GM04504 (cell line): Measurements from ENCODE around the gene CMTM6.
"Not testable (repeated sequence)": the region's sequence is repeated elsewhere in the genome, so short reads cannot be mapped to it uniquely, and the experiment has no call there.

Experiments used
- DNase-seq: peaks from one replicate; pipeline ENCODE4 v3.0.0-alpha.2; 2012; ENCODE audit warnings: low read depth

The CMTM6 gene

DNA sequence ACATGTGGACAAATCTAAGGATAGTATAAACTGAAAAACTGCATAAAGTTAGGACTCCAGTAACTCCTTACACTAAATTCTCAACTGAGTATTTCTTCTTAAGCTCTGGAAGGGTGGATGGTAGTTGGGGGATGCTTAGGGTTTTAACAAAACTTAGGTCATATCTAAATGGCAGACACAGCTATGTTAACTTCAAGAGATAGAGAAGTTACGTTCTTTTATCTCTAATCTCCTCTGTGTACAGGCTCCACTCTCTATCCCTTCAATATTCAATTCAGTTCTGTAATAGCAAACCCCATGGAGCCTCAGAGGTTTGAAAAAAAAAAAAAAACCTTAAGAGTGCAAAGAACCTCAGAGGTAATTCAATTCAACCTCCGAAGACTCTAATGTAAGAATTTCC lies 3.1 kb downstream of the CMTM6 start:
- DNase-seq, result no peak

GRCh38 chr3:32498992-32499391 lies 3.7 kb downstream of the CMTM6 start:
- no peak for DNase-seq

DNA sequence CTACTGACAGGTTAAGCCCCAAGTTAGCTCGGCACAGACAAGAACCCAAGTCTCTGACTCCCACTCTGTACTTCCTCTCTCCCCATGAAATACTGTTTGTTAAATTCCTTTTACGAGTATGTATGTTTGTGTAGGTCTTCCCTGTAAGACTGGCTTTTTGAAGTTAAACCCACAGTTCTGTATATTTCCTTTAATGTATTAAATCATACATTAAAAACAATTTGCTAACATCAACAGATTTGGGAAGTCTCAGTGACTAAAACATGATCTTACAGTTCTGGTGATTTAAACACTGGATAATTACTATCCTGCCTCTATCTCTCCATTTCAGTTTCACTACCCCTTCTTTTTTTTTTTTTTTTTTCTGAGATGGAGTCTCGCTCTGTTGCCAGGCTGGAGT lies 4.4 kb downstream of the CMTM6 start:
- DNase-seq, result no peak

- no peak for DNase-seq
These were observed 7.0 kb downstream of the CMTM6 start for GRCh38 chr3:32495609-32496008.

DNA sequence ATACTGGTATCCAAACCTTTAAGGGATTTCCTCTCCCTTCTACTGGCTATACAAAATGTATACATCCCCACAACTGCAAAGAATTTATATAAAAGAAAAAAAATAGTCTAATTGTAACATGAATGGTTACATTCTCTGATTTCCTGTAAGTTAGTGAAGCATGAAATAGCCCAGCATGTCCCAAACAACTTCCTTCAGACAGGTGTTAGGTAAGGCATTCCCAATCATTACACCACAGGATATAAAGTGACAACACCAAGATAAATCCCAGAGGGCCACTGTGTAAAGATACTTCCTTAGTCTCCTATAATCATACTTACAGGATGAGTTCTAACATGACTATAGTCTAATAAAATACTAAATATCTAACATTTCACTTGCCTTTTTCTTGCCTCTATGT lies 7.6 kb downstream of the CMTM6 start:
- no peak for DNase-seq

DNA sequence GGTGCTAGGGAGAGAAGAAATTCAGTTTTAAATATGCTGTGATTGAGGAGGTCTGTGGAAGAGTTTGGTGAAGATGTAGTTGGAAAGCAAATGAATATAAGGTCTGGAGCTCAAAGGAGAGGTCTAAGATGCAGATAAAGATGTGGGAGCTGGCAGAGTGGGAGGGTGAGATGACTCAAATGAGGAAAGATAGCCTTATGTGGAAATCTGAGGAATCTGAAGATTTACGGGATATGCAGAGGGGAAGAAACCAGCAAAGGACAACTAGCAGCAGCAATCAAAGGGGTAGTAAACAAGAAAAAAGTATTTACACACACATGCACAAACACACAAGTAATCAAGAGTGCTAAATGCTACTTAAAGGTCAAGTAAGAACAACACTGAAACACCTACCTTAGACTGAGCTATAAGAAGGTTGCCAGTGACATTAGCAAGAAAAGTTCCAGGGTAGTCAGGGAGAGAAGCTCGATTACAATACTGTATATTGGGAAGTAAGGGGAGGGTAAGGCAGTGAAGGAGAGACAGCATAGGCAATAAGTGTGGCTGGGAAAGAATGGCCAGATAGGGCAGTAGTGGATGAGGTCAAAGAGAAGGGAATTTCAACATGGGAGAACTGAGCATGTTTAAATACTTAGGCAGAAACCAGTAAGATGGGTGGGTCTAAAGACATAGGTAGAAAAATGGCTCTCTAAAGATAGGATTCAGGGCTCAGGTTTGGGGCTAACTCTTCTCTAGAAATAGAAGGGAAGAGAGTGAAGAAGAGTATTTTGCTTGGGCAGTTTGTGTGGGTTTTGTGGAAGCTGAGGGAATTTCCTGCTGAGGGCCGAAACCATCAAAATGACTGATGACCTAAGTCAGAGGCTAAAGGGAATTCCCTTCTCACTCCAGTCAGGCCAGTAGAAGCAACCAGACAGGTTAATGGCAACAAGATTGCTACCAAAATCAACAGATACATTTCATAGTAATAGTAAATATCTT lies 8.9 kb downstream of the CMTM6 start:
- no peak for DNase-seq

DNA sequence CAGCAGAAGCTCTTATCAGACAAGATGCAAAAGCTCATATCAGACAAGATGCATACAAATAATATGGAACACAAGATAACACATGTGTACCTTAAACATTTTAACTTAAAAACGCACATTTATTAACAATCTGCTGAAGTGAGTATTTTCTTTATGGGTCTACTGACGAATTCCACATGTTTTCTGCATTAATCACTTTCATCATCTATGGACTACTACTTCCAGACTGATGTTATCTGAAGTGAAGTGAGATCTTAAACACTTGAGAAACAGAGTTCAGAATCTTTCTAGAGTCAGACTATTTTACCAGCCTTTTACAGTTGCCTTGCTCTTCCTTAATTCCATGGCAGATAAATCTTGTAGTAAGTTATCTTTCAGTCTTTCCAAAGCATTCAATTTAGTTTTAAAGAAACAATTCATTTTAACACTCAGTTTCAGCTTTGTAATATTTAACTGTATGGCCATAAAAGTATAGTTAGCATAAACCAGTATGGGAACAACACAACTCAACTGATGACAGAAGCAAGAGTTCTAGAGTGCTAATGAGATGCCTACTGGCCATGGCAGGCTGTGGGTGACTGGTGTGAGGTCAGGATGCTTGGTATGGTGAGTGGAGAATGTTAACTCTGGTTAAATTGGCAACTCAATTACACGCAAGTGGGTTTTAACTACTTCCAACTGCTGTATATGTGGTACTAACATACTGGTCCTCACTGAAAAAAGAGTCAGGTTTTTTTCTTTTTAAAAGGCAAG lies 9.8 kb downstream of the CMTM6 start:
- no peak for DNase-seq

- no peak for DNase-seq
These were observed 14.1 kb downstream of the CMTM6 start for GRCh38 chr3:32488474-32489008.

DNA sequence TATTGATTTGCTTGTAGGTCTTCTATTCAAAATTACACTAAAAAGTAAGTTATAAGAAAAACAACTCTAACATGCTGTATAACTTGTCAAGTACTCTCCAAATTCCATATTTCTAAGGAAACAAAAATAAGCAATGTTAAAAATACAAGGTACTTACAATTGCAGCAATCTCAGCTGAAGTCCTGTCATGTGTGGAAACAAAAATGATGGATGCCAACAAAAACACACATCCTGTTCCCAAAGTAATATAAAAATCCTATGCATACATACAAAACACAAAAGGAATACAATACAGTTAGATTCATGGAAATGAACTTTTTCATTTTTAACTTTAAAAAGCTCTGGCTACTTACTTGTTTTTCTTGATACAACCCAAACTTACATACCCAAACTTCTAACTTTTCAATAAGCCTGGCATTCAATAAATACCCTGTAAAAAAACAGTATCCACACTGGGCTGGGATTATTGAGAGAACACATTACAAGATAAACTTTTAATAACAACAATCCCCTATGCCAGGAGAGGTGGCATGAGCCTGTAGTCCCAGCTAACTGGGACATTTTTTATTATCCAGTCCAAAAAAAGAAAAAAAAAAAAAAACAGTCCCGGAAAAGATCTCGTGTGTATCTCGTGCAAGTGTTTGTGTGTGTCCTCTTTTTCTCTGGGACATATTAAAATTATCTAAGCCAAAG lies 14.7 kb downstream of the CMTM6 start:
- no peak for DNase-seq

DNA sequence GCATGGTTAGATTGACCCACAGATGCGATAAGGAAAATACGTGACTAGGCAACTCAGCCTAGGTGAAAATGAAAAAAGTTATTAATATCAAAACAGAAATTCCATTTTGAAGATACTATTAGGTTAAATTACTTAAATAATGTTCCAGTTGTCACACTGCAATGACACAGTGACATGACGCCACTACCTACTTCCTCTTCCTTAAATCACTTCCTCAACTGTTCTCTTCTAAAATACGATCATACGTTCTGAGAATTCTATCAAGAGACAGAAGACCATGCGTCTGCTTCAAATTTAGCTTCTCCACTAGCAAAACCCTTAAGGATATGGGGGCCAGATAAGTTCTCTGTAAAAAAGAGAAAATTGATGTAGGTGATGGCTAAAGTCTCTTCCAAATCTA lies 18.2 kb downstream of the CMTM6 start:
- no peak for DNase-seq

DNA sequence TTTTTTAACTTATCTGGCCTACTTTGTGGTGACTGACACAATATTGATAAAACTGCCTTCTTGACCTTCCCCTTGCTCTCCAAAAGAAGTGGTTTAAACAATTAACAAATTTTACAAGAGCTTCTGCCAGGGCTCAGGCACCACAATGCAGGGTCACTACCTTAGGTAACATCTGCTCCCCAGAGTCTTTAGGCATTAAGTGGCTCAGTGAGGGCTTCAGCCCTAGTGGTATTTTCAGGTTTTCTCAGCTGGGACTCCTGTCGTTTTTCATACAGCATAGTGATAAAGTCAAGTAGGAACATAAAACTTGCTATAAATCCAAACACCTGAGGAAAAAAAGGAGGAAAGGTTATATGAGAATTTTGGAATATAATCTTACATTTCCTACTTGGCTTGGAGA lies 18.9 kb downstream of the CMTM6 start:
- no peak for DNase-seq

DNA sequence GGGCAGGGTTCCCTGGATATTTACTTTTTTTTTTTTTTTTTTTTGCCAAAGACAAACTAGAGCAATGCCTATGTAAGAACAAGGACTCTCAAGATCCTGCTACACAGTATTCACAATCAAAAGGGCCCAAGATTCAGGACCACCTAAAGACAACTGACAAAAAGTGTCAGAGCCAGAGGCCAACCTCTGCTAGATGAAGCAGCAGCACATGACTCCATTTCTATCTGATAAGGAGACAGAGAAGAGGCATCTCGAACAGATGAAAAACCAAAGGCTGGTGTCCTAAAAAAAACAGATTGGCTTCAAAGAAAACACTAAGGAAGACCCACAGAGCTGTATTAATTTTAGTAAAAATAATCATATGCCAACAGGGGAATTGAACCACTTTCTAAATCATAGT lies 20.0 kb downstream of the CMTM6 start:
- DNase-seq, result no peak

DNA sequence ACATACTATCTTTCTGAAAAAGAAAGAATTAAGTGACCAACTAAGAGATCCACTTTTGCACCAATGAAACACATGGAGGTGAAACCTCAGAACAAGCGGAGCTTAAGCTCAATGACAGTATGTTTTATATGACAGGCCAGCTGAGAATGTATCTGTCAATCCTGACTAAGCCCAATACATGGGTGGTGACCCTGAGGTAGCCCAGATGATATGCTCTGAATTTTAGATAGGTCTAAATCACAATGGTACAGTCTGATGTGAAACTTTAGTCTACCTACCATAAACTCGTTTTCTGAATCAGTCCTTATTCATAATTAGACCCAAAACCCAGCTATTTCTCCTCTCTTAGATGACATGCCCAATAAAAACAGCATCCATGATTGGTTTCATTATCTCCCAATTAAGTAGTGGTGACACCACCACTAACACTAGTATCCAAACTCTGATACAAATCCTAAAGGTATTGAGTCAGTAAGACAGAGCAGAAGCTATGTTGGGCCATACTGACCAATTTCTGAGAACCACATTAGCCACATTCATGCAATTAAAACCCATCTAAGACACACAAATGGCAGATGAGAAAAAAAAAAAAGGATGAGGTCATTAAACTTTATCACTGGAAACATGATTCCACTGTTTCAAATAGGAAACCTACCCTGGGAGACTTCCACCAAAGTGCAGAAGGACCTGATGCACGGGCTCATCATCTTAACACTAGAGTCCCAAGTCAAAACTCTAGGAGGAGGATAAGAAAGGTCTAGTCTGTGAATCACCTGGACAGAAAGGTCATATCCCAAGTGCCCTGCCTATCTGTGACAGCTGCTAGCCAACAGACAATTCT lies 20.6 kb downstream of the CMTM6 start:
- DNase-seq, result no peak

- no peak for DNase-seq
These were observed 22.0 kb downstream of the CMTM6 start for GRCh38 chr3:32480604-32481003.

DNA sequence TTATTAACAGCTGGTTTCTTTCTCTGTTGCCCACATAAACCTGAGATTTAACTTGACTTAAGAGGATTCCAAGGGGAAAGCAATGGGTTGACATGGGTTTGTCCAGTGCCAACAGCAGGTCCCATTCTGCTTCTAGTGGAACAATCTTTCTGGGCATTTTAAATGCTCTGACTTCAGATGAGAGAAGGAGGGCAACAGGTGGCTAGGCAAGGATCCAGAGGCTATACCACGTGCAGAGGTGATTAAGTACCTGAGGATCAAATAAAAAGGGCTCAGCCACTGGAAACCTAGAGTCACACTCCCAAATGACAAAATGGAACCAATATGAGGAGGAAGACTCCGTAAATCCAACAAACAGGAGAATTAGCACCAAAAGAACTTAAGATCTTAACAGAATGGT lies 28.5 kb downstream of the CMTM6 start:
- no peak for DNase-seq

DNA sequence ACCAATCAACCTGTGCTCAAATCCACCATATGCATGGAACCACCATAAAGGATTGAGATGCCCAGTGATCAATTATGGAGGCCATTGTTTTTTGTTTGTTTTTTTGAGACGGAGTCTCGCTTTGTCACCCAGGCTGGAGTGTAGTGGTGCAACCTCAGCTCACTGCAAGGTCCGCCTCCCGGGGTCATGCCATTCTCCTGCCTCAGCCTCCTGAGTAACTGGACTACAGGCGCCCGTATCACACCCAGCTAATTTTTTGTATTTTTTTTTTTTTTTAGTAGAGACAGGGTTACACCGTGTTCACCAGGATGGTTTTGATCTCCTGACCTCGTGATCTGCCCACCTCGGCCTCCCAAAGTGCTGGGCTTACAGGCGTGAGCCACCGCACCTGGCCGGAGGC lies 30.5 kb downstream of the CMTM6 start:
- DNase-seq, result not testable (repeated sequence)

- no peak for DNase-seq
These were observed 31.4 kb downstream of the CMTM6 start for GRCh38 chr3:32471246-32471645.

DNA sequence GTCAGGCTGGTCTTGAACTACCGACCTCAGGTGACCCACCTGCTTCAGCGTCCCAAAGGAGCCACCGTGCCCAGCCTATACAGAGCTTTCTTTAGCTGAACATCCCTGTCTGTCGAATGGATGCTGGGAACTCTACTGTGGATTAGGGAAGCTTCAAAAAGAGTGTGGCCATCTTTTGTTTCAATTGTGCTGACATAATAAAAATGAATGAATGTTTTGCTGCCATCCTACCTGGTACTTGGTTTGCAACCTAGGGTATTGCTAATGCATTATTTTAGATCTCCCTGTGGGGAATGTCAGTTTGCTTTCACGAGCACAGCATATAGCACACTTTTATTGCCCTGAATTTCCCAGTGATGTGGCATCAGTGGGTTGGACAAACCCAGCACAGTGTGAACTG lies 32.3 kb downstream of the CMTM6 start:
- DNase-seq, result no peak

DNA sequence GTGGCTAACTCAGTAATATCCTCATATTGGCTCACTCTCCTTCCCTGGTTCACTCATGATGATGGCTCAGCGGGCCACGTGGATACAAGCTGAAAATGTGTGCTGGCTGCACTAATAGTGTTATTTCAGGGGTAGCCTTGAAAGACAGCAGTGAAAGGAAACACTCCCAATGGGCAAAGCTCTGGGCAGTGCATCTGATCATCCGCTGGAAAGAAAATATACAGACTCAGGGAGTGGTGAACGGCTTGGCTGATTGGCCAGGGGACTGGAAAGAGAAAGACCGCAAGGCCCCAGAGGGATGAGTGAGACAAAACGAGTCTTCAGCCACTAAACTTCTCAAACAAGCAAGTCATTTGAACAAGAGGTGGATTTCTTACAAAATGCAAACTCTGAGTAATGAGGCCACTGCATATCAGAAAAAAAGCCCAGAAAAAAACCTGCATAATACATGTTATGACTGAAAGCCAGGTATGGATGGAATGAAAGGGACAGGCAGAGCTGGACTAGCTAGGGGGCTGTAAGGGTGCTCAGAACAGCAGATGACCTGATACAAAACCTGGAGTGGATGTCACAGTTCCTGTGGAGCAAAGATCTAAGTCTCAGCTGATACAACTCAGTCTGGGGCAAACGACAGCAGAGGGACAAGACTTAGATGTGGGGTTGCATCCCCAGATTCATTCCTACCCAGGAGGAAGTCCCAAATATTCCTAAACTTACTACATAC lies 33.3 kb downstream of the CMTM6 start:
- no peak for DNase-seq

- DNase-seq, result peak; percentile 29
These were observed 35.1 kb downstream of the CMTM6 start for GRCh38 chr3:32467333-32468070.
